Activated CD8-positive, alpha-beta memory T cell treated with anti-CD3 and anti-CD28 coated beads for 1 hour (primary cell): Measurements from ENCODE around the gene CEBPE.
"Not testable (repeated sequence)": the region's sequence is repeated elsewhere in the genome, so short reads cannot be mapped to it uniquely, and the experiment has no call there.

ENCODE experiments used
- DNase-seq, 2 donors: peaks; one replicate each; pipeline ENCODE4 v3.0.0-alpha.2; 2020; ENCODE audit warnings: low read depth in 1 of 2; ENCODE audit errors: extremely low read depth in 1 of 2

CEBPE gene

GRCh38 chr14:23123419-23123818, 4.4 kb upstream of the CEBPE start:
- DNase-seq, result no peak

GRCh38 chr14:23122086-23122485, 3.0 kb upstream of the CEBPE start:
- DNase-seq, result no peak

- DNase-seq, result no peak
Observed at GRCh38 chr14:23121361-23121771, 2.3 kb upstream of the CEBPE start.

GRCh38 chr14:23120541-23121251, 1.6 kb upstream of the CEBPE start:
- DNase-seq, result peak; percentile 50 to 56

GRCh38 chr14:23119363-23120327, 590 bp upstream of the CEBPE start:
- DNase-seq, result no peak

- no peak for DNase-seq
Observed at GRCh38 chr14:23117371-23118020, 1.6 kb downstream of the CEBPE start.

GRCh38 chr14:23115918-23116317, 3.1 kb downstream of the CEBPE start:
- DNase-seq, result no peak

- no peak for DNase-seq
Observed at GRCh38 chr14:23115039-23115731, 3.9 kb downstream of the CEBPE start.

GRCh38 chr14:23114669-23115038, 4.4 kb downstream of the CEBPE start:
- DNase-seq, result no peak

- DNase-seq, result no peak
Observed at GRCh38 chr14:23114120-23114458, 5.0 kb downstream of the CEBPE start.

- no peak for DNase-seq
Observed at GRCh38 chr14:23113431-23114119, 5.5 kb downstream of the CEBPE start.

GRCh38 chr14:23112359-23113178, 6.5 kb downstream of the CEBPE start:
- DNase-seq, result no peak

GRCh38 chr14:23110579-23111365, 8.3 kb downstream of the CEBPE start:
- no peak for DNase-seq

GRCh38 chr14:23109769-23110168, 9.3 kb downstream of the CEBPE start:
- no peak for DNase-seq

GRCh38 chr14:23108169-23108568, 10.9 kb downstream of the CEBPE start:
- DNase-seq, result not testable (repeated sequence)

GRCh38 chr14:23107620-23108019, 11.4 kb downstream of the CEBPE start:
- DNase-seq, result not testable (repeated sequence)

- no peak for DNase-seq
Observed at GRCh38 chr14:23106747-23107045, 12.4 kb downstream of the CEBPE start.

GRCh38 chr14:23105348-23105824, 13.7 kb downstream of the CEBPE start:
- DNase-seq, result no peak
